Measurements from ENCODE around the gene CDK12.
"Not testable (repeated sequence)": the region's sequence is repeated elsewhere in the genome, so short reads cannot be mapped to it uniquely, and the experiment has no call there.

The CDK12 gene

DNA sequence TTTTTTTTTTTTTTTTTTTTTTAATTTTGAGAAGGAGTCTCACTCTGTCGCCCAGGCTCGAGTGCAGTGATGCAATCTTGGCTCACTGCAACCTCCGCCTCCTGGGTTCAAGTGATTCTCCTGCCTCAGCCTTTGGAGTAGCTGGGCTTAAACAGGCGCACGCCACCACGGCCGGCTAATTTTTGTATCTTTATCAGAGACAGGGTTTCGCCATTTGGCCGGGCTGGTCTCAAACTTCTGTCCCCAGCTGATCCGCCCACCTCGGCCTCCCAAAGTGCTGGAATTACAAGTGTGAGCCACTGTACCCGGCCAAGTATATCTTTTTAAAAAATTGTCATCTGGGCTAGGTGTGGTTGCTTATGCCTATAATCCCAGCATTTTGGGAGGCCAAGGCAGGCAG, 35.6 kb downstream of the CDK12 start:
- no CpG with 5 or more reads among the region's 12 CpGs for WGBS (ENCODE audit: insufficient coverage, insufficient read length)
- H3K9me3 ChIP-seq (ENCODE audit: control insufficient read depth, insufficient read depth, low read length); H3K4me3 ChIP-seq (ENCODE audit: low read length); DNase-seq (ENCODE audit: low read depth, low spot score); H3K27ac ChIP-seq (ENCODE audit: low read length); H3K4me1 ChIP-seq (ENCODE audit: control insufficient read depth, insufficient read depth, low read length); H3K36me3 ChIP-seq (ENCODE audit: control insufficient read depth, insufficient read depth, low read length); H3K27me3 ChIP-seq (ENCODE audit: control insufficient read depth, insufficient read depth, low read length): not testable (repeated sequence)

DNA sequence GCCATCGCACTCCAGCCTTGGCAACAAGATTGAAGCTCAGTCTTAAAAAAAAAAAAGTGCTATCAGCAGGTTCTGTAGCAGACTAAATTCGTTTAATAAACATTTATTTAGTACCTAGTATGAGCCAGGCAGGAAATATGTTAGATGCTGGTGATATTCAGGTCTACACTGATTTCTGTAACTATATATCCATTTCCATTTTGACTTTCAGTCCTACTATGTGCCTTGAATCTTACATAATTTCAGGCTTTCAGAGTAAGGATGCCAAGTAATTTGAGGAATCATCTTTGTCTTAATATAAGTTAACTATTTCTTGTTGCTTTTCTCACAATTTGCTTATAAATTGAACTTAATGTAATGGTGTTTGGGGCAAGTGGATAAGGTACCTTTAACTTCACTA, 46.2 kb downstream of the CDK12 start:
- DNase-seq (ENCODE audit: low read depth, low spot score): no peak
- no peaks in the 10 kb centered on the region for H3K9me3 ChIP-seq (ENCODE audit: control insufficient read depth, insufficient read depth, low read length)
- no peak overlapping the region for H3K4me3 ChIP-seq (ENCODE audit: low read length)
- H3K27me3 ChIP-seq (ENCODE audit: control insufficient read depth, insufficient read depth, low read length): no peaks in the 10 kb centered on the region
- no CpG with 5 or more reads among the region's 2 CpGs for WGBS (ENCODE audit: insufficient coverage, insufficient read length)
- peaks cover 4% of the 10 kb centered on the region; the same call in 1 of the 2 replicates for H3K36me3 ChIP-seq (ENCODE audit: control insufficient read depth, insufficient read depth, low read length)
- no peaks in the 10 kb centered on the region for H3K4me1 ChIP-seq (ENCODE audit: control insufficient read depth, insufficient read depth, low read length)
- no peak overlapping the region for H3K27ac ChIP-seq (ENCODE audit: low read length)

DNA sequence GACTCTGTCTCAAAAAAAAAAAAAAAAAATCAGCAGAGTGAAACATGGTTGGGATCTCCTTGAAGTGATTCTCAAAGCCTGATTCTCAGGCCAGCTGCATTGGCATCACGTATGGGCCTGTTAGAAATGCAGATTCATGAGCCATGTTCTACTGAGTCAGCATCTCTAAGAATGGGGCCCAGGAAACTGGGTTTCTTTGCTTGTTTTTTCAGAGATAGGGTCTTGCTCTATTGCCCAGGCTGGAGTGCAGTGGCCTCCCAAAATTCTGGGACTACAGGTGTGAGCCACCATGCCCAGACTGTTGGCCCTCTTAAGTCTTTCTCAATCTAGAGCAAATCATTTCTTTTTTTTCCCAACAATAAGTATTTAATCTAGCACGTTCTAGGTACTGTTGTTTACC, 47.7 kb downstream of the CDK12 start:
- no peaks in the 10 kb centered on the region for H3K9me3 ChIP-seq (ENCODE audit: control insufficient read depth, insufficient read depth, low read length)
- H3K4me1 ChIP-seq (ENCODE audit: control insufficient read depth, insufficient read depth, low read length): no peaks in the 10 kb centered on the region
- no peak overlapping the region for H3K4me3 ChIP-seq (ENCODE audit: low read length)
- no peak overlapping the region for H3K27ac ChIP-seq (ENCODE audit: low read length)
- no peaks in the 10 kb centered on the region; the same call in 1 of the 2 replicates for H3K36me3 ChIP-seq (ENCODE audit: control insufficient read depth, insufficient read depth, low read length)
- H3K27me3 ChIP-seq (ENCODE audit: control insufficient read depth, insufficient read depth, low read length): no peaks in the 10 kb centered on the region
- WGBS (ENCODE audit: insufficient coverage, insufficient read length): 100% methylated on average over 1 of the region's 2 CpGs
- no peak for DNase-seq (ENCODE audit: low read depth, low spot score)

DNA sequence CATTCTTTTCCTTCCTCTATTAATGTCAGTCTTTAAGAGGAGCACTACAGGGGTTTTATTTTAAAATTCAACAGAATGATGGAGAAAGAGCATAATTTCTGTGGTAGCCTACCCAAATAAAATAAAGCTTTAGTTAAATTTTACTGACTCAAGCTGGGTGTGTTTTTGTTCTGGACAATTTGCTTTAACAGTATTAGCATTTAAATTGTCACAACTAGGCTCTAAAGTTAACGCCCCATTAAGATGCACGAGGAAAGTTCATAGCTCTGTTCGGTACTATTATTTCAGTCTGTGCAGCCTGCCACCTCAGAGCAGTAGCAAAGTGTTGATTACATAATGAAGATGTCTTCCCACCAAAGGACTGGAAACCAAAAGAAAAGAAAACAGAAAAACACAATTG, 52.0 kb downstream of the CDK12 start:
- H3K4me3 ChIP-seq (ENCODE audit: low read length): no peak overlapping the region
- H3K27ac ChIP-seq (ENCODE audit: low read length): no peak overlapping the region
- H3K9me3 ChIP-seq (ENCODE audit: control insufficient read depth, insufficient read depth, low read length): no peaks in the 10 kb centered on the region
- H3K36me3 ChIP-seq (ENCODE audit: control insufficient read depth, insufficient read depth, low read length): peaks cover 4% of the 10 kb centered on the region; the same call in 1 of the 2 replicates
- no CpG with 5 or more reads among the region's 3 CpGs for WGBS (ENCODE audit: insufficient coverage, insufficient read length)
- H3K4me1 ChIP-seq (ENCODE audit: control insufficient read depth, insufficient read depth, low read length): no peaks in the 10 kb centered on the region
- no peak for DNase-seq (ENCODE audit: low read depth, low spot score)
- H3K27me3 ChIP-seq (ENCODE audit: control insufficient read depth, insufficient read depth, low read length): no peaks in the 10 kb centered on the region

DNA sequence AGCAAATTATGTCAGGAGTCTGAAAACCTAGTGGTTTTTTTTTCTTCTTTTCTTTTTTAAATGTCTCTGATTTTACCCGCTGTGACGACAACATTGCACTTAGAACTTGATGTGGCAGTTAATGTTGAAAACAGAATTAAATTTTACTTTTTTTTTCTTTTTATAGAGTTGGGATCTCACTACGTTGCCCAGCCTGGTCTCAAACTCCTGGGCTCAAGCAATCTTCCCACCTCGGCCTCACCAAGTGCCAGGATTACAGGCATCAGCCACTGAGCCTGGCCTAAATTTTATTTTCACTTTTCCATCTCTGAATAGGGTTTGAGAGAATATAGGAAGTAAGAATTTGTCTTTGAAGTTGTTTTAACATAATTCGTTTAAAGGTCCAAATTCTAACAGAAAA, 52.6 kb downstream of the CDK12 start:
- Histone ChIP-seq H3K36me3 (ENCODE audit: control insufficient read depth, insufficient read depth, low read length) (peaks cover 4% of the 10 kb centered on the region; the same call in 1 of the 2 replicates), H3K4me3 (ENCODE audit: low read length) (no peak overlapping the region), H3K27ac (ENCODE audit: low read length) (no peak overlapping the region), H3K9me3 (ENCODE audit: control insufficient read depth, insufficient read depth, low read length) (no peaks in the 10 kb centered on the region), H3K27me3 (ENCODE audit: control insufficient read depth, insufficient read depth, low read length) (no peaks in the 10 kb centered on the region), H3K4me1 (ENCODE audit: control insufficient read depth, insufficient read depth, low read length) (no peaks in the 10 kb centered on the region)
- DNase-seq (ENCODE audit: low read depth, low spot score): no peak
- no CpG with 5 or more reads among the region's 5 CpGs for WGBS (ENCODE audit: insufficient coverage, insufficient read length)

DNA sequence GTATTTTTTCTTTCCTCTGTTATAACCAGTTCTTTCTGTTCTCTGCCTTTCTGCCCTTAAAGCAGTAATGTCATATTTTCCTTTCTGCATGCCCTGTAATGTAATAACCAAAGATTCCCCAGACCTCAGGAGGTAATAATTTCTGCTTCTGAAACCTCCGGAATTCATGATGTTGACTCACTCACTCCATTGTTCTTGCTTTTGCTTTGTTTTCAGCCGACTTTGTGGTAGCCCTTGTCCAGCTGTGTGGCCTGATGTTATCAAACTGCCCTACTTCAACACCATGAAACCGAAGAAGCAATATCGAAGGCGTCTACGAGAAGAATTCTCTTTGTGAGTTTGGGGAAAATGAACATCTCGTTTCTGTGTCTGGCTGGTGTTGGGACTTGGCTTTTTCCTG, 55.9 kb downstream of the CDK12 start:
- Histone ChIP-seq H3K27ac (ENCODE audit: low read length) (no peak overlapping the region), H3K36me3 (ENCODE audit: control insufficient read depth, insufficient read depth, low read length) (peaks cover 4% of the 10 kb centered on the region; the same call in 1 of the 2 replicates), H3K9me3 (ENCODE audit: control insufficient read depth, insufficient read depth, low read length) (no peaks in the 10 kb centered on the region), H3K4me1 (ENCODE audit: control insufficient read depth, insufficient read depth, low read length) (no peaks in the 10 kb centered on the region), H3K4me3 (ENCODE audit: low read length) (no peak overlapping the region), H3K27me3 (ENCODE audit: control insufficient read depth, insufficient read depth, low read length) (no peaks in the 10 kb centered on the region)
- no CpG with 5 or more reads among the region's 7 CpGs for WGBS (ENCODE audit: insufficient coverage, insufficient read length)
- no peak for DNase-seq (ENCODE audit: low read depth, low spot score)

DNA sequence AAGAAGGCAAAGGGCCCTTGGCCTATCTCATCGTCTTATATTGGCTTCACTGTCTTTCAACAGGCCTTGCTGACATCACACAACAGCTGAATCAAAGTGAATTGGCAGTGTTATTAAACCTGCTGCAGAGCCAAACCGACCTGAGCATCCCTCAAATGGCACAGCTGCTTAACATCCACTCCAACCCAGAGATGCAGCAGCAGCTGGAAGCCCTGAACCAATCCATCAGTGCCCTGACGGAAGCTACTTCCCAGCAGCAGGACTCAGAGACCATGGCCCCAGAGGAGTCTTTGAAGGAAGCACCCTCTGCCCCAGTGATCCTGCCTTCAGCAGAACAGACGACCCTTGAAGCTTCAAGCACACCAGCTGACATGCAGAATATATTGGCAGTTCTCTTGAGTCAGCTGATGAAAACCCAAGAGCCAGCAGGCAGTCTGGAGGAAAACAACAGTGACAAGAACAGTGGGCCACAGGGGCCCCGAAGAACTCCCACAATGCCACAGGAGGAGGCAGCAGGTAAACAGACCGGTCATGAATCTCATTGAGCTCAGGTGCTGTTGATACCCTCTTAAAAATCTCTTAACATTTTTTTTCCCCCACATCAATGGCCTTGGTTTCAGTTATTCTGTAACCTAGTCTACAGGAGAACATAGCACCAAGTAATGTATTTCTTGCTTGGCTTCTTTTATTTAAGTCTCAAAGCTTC, 64.7 kb downstream of the CDK12 start:
- no peak overlapping the region for H3K4me3 ChIP-seq (ENCODE audit: low read length)
- no peaks in the 10 kb centered on the region for H3K9me3 ChIP-seq (ENCODE audit: control insufficient read depth, insufficient read depth, low read length)
- H3K27me3 ChIP-seq (ENCODE audit: control insufficient read depth, insufficient read depth, low read length): no peaks in the 10 kb centered on the region
- peaks cover 22% of the 10 kb centered on the region for H3K36me3 ChIP-seq (ENCODE audit: control insufficient read depth, insufficient read depth, low read length)
- WGBS (ENCODE audit: insufficient coverage, insufficient read length): no CpG with 5 or more reads among the region's 6 CpGs
- H3K4me1 ChIP-seq (ENCODE audit: control insufficient read depth, insufficient read depth, low read length): no peaks in the 10 kb centered on the region
- no peak for DNase-seq (ENCODE audit: low read depth, low spot score)
- no peak overlapping the region for H3K27ac ChIP-seq (ENCODE audit: low read length)

DNA sequence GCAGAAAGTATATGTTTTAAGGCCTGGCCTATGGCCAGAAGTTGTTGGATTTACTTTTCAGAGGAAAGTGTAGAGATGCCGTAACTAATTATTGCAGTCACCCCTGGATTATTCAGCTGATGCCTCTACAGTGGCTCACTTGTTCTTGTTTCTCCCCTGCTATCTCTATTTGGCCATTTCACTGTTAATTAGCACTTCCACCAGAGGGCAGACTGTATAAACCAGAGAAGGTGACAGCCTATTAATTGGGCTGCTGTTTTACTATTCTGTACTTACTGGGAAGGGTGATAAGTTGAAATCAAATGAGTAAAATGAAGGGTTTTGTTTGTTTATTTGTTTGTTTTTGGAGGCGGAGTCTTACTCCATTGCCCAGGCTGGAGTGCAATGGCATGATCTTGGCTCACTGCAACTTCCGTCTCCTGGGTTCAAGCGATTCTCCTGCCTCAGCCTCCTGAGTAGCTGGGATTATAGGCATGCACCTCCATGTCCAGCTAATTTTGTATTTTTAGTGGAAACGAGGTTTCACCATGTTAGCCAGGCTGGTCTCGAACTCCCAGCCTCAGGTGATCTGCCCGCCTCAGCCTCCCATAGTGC, 66.0 kb downstream of the CDK12 start:
- Histone ChIP-seq H3K27ac (ENCODE audit: low read length) (no peak overlapping the region), H3K27me3 (ENCODE audit: control insufficient read depth, insufficient read depth, low read length) (no peaks in the 10 kb centered on the region), H3K4me1 (ENCODE audit: control insufficient read depth, insufficient read depth, low read length) (no peaks in the 10 kb centered on the region), H3K9me3 (ENCODE audit: control insufficient read depth, insufficient read depth, low read length) (no peaks in the 10 kb centered on the region), H3K4me3 (ENCODE audit: low read length) (no peak overlapping the region), H3K36me3 (ENCODE audit: control insufficient read depth, insufficient read depth, low read length) (peaks cover 27% of the 10 kb centered on the region)
- no CpG with 5 or more reads among the region's 7 CpGs for WGBS (ENCODE audit: insufficient coverage, insufficient read length)
- no peak for DNase-seq (ENCODE audit: low read depth, low spot score)

DNA sequence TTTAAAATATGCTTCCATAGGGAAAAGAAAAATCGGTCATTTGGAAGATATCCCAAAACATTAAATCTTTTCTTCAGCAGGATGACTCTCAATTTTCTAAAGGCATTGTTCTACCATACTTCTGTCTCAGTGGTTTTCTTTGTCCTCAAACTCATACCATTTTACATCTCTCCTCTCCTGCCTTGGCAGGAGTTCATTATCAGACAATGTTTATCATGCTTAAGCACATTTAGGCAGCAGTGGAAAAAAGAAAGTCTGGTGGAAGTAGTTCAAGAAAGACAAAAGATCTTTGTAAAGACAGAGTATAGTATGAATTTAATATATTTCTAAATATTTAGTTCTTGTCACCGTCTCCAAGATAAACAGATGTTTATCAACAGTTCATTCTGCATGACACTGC, 68.2 kb downstream of the CDK12 start:
- Histone ChIP-seq H3K4me3 (ENCODE audit: low read length) (no peak overlapping the region), H3K27ac (ENCODE audit: low read length) (no peak overlapping the region), H3K36me3 (ENCODE audit: control insufficient read depth, insufficient read depth, low read length) (peaks cover 26% of the 10 kb centered on the region), H3K9me3 (ENCODE audit: control insufficient read depth, insufficient read depth, low read length) (no peaks in the 10 kb centered on the region), H3K4me1 (ENCODE audit: control insufficient read depth, insufficient read depth, low read length) (no peaks in the 10 kb centered on the region), H3K27me3 (ENCODE audit: control insufficient read depth, insufficient read depth, low read length) (no peaks in the 10 kb centered on the region)
- DNase-seq (ENCODE audit: low read depth, low spot score): no peak
- no CpG with 5 or more reads among the region's 2 CpGs for WGBS (ENCODE audit: insufficient coverage, insufficient read length)

DNA sequence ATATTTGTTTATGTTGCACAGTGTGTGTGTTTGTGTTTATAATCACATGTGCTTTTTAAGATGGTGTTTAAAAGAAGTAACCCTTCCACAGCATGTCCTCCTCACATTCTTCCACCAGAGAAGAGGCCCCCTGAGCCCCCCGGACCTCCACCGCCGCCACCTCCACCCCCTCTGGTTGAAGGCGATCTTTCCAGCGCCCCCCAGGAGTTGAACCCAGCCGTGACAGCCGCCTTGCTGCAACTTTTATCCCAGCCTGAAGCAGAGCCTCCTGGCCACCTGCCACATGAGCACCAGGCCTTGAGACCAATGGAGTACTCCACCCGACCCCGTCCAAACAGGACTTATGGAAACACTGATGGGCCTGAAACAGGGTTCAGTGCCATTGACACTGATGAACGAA, 69.2 kb downstream of the CDK12 start:
- Histone ChIP-seq H3K9me3 (ENCODE audit: control insufficient read depth, insufficient read depth, low read length) (no peaks in the 10 kb centered on the region), H3K36me3 (ENCODE audit: control insufficient read depth, insufficient read depth, low read length) (peaks cover 21% of the 10 kb centered on the region), H3K4me3 (ENCODE audit: low read length) (no peak overlapping the region), H3K27me3 (ENCODE audit: control insufficient read depth, insufficient read depth, low read length) (no peaks in the 10 kb centered on the region), H3K4me1 (ENCODE audit: control insufficient read depth, insufficient read depth, low read length) (no peaks in the 10 kb centered on the region), H3K27ac (ENCODE audit: low read length) (no peak overlapping the region)
- no peak for DNase-seq (ENCODE audit: low read depth, low spot score)
- WGBS (ENCODE audit: insufficient coverage, insufficient read length): no CpG with 5 or more reads among the region's 10 CpGs

DNA sequence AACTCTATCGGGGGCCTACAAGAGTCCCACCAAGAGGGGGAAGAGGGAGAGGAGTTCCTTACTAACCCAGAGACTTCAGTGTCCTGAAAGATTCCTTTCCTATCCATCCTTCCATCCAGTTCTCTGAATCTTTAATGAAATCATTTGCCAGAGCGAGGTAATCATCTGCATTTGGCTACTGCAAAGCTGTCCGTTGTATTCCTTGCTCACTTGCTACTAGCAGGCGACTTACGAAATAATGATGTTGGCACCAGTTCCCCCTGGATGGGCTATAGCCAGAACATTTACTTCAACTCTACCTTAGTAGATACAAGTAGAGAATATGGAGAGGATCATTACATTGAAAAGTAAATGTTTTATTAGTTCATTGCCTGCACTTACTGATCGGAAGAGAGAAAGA, 70.0 kb downstream of the CDK12 start:
- no peak overlapping the region for H3K4me3 ChIP-seq (ENCODE audit: low read length)
- no peaks in the 10 kb centered on the region for H3K9me3 ChIP-seq (ENCODE audit: control insufficient read depth, insufficient read depth, low read length)
- no peaks in the 10 kb centered on the region for H3K4me1 ChIP-seq (ENCODE audit: control insufficient read depth, insufficient read depth, low read length)
- H3K27me3 ChIP-seq (ENCODE audit: control insufficient read depth, insufficient read depth, low read length): no peaks in the 10 kb centered on the region
- H3K36me3 ChIP-seq (ENCODE audit: control insufficient read depth, insufficient read depth, low read length): peaks cover 15% of the 10 kb centered on the region
- no peak for DNase-seq (ENCODE audit: low read depth, low spot score)
- H3K27ac ChIP-seq (ENCODE audit: low read length): no peak overlapping the region
- WGBS (ENCODE audit: insufficient coverage, insufficient read length): no CpG with 5 or more reads among the region's 6 CpGs

Measured in iPS DF 6.9 (cell line).